Measurements from ENCODE around the gene OLA1.

The OLA1 gene

GRCh38 chr2:174026122-174026845 lies 222.0 kb downstream of the OLA1 start:
- no peak for DNase-seq

DNA sequence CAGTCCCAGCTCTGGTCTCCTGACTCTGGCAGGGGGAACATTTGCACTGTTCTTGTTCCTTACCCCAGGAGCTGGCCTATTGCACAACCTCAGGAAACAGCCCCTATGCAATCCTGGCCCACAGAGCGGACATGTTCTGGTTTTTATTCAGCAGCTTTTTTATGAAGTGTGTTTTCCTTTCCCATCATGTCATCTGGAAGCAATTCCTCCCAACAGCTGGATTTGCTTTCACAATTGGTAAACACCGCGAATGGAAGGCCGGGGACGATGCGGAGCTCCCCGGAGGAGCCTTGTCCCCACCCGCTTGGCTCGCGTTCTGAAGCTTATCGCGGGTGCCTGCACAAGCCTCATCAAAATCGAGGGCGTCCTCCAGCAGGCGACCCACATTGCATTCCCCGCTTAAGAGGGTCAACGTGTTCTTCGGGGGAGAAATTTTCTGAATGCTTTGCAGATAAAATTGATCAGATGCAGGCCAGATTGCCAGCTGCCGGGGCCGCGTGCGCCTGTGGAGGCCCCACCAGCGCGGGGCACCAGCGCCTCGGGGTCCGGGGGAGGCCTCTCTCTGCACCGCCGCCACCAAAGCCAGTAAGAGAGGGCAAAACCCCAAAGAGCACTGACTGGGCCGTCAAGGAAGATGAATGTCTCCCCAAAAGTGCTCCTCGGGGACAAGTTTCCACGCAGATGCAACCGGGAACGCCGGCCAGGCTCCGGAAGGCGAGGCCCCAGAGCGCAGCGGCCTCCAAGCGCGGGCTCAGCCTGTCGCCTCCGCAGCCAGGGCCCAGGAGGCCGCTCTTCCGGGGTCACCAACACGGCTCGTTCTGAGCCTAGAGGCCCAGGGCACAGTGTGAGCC lies 222.8 kb downstream of the OLA1 start:
- no peak for DNase-seq

- peak; percentile 18 for DNase-seq
Measured at GRCh38 chr2:174024524-174025270, 223.6 kb downstream of the OLA1 start.

GRCh38 chr2:174023591-174024523 lies 224.5 kb downstream of the OLA1 start:
- no peak for DNase-seq

All from DMS 273 treated with DMSO at 0.1 percent for 48 hours (cell line).